GM18867 (cell line): Measurements from ENCODE around the gene AMDHD2.
"Not testable (repeated sequence)": the region's sequence is repeated elsewhere in the genome, so short reads cannot be mapped to it uniquely, and the experiment has no call there.

Experiments used
- ATAC-seq: cut with Tn5 transposase; IDR thresholded peaks from one replicate; pipeline ENCODE4 v1.9.1; 2021; ENCODE audit warnings: mild to moderate bottlenecking, moderate library complexity; ENCODE audit not compliant: unreplicated experiment

Gene AMDHD2

GRCh38 chr16:2520097-2520783 lies at the start of gene AMDHD2:
TSS of gene AMDHD2 (plus strand) at chr16:2520371. CDS start at chr16:2520459, 88 bp downstream.
- ATAC-seq, result peak; percentile 41

- no peak for ATAC-seq
Observed at GRCh38 chr16:2470603-2471015, 49.6 kb upstream of the AMDHD2 start.

- no peak for ATAC-seq
Observed at GRCh38 chr16:2471016-2471652, 49.0 kb upstream of the AMDHD2 start, which contains the start of gene NTN3. TSS of gene NTN3 (plus strand) at chr16:2471297. CDS start at chr16:2471702, 405 bp downstream.

- no peak for ATAC-seq
Observed at GRCh38 chr16:2471653-2472487, 48.3 kb upstream of the AMDHD2 start.

- ATAC-seq, result no peak
Observed at GRCh38 chr16:2472488-2472864, 47.7 kb upstream of the AMDHD2 start.

GRCh38 chr16:2472885-2473445 lies 47.2 kb upstream of the AMDHD2 start:
- ATAC-seq, result no peak

GRCh38 chr16:2473446-2473926 lies 46.7 kb upstream of the AMDHD2 start:
- no peak for ATAC-seq

- ATAC-seq, result peak; percentile 32
Observed at GRCh38 chr16:2473999-2474876, 45.9 kb upstream of the AMDHD2 start.

- ATAC-seq, result peak; percentile 65
Observed at GRCh38 chr16:2474877-2475412, 45.2 kb upstream of the AMDHD2 start, which contains the start of gene TBC1D24. TSS of gene TBC1D24 (plus strand) at chr16:2475127. CDS start at chr16:2496149, 21,022 bp downstream.

- peak; percentile 20 for ATAC-seq
Observed at GRCh38 chr16:2475413-2476344, 44.5 kb upstream of the AMDHD2 start.

- ATAC-seq, result no peak
Observed at GRCh38 chr16:2476345-2476720, 43.8 kb upstream of the AMDHD2 start.

- no peak for ATAC-seq
Observed at GRCh38 chr16:2476741-2477140, 43.4 kb upstream of the AMDHD2 start.

- ATAC-seq, result no peak
Observed at GRCh38 chr16:2477327-2477726, 42.8 kb upstream of the AMDHD2 start.

- ATAC-seq, result no peak
Observed at GRCh38 chr16:2478279-2478678, 41.9 kb upstream of the AMDHD2 start.

GRCh38 chr16:2479996-2480395 lies 40.2 kb upstream of the AMDHD2 start:
- not testable (repeated sequence) for ATAC-seq

GRCh38 chr16:2480948-2481347 lies 39.2 kb upstream of the AMDHD2 start:
- ATAC-seq, result no peak

GRCh38 chr16:2481676-2482075 lies 38.5 kb upstream of the AMDHD2 start:
- no peak for ATAC-seq

- no peak for ATAC-seq
Observed at GRCh38 chr16:2482249-2482648, 37.9 kb upstream of the AMDHD2 start.
